Activated CD4-positive, alpha-beta T cell treated with anti-CD3 and anti-CD28 coated beads for 24 hours (primary cell): ENCODE measurements around the gene DNAJB6.

ENCODE experiments used
- DNase-seq, 2 donors: peaks; one replicate each; pipeline ENCODE4 v3.0.0-alpha.2; 2020; ENCODE audit warnings: low read depth in 2 of 2

DNAJB6 gene

DNA sequence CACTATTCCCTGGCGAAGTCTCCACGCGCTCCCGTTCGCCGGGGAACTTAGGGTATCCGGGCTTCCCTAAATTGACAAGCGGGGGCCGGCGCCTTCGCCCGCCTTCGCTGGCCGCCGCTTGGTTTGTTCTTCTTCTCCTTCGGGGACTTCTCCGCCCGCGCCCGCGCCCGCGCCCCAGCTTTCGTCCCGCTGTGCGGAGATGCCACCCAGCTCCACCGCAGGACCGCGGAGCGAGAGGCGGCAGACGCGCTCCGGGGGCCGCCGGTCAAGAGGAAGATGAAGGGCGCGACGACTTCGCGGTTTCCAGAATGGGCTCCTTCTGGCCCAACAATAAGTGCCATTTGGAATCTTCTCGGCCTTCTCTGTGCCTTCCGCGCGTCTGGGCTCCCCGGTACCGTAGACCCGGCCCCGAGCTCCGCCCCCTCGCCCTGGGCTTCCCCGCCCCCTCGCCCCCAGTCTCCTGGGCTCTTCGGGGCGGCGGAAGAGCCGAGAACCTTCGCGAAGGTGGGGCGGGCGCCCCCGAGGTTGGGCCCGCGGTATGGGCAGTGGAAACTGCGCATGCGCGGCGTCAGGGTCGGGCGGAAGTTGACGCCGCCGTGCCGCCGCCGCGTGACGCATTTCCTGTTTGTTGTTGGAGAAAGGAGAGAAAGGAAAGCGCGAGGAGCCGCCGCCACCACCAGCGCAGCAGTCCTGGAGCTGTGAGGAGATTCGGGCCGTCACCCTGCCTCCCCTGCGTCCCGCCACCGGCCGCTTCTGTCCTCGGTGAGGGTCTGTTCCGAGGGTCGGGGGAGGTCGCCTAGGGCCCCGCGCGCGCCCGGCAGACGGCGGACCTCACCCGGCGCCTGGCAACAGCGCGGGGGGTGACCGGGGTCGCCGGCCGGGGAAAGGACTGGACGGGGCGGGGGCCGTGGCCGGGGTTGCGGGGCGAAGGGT is at the start of gene DNAJB6:
TSS of gene DNAJB6 (plus strand) at position 622 of the 933 bp plus-strand sequence. CDS start 21,569 bp downstream, outside the sequence.
- peak; percentile 89 to 92 for DNase-seq

DNA sequence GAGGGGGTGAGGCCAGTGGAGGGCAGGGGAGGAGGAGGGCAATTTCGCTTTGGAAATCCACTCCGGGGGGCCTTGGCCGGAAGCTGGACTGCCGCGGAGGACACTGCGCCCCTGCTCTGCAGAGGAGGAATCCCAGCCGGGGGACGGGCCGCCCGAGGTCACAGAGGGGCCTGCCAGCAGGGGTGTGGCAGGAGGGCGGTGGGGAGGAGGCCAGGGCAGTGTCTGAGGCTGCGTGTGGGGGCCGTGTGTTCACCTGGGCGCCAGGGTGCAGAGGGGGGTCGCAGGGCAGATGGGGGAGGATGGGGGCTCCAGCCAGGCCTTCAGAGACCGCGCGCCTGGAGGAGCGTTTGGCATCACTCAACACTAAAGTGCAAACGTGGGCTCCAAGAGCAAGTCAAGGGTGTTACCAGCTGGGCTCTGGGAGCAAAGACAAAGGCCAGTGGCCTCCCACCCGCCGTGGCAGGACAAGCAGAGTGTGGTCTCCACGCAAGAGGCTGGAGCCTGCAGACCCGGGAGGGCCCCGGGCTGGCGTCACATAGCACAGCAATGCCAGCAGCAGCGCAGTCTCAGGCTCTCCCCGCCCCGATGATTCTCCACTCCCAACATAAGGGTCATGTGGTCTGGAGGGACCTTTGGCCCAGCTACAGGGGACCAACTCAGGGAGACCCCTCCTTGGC is 45.3 kb upstream of the DNAJB6 start:
- DNase-seq, result no peak

GRCh38 chr7:157292258-157292657 is 44.5 kb upstream of the DNAJB6 start:
- no peak for DNase-seq

- DNase-seq, result no peak
These were observed 43.9 kb upstream of the DNAJB6 start for GRCh38 chr7:157292770-157293412.

- no peak for DNase-seq
These were observed 43.4 kb upstream of the DNAJB6 start for GRCh38 chr7:157293413-157293788.

DNA sequence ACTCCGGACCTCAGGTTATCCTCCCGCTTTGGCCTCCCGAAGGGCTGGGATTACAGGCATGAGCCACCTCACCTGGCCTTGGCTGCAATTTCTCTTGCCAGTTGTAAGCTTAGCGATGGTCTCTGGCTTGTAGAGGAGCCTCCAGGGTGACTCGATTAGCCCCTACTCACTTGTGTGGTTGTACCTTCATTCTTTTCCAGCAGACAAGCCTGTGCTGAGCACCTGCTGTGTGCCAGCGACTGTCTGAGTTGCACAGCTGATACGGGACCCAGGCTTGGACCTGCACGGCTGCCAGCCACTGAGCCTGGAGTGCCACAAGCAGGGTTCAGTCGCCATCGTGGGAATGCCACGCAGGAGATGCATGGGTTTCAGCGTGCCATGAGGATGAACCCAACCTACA is 42.0 kb upstream of the DNAJB6 start:
- no peak for DNase-seq

- no peak for DNase-seq
These were observed 41.5 kb upstream of the DNAJB6 start for GRCh38 chr7:157295338-157295737.

- no peak for DNase-seq
These were observed 39.6 kb upstream of the DNAJB6 start for GRCh38 chr7:157297185-157297584.

- no peak for DNase-seq
These were observed 37.5 kb upstream of the DNAJB6 start for GRCh38 chr7:157299317-157299612.

DNA sequence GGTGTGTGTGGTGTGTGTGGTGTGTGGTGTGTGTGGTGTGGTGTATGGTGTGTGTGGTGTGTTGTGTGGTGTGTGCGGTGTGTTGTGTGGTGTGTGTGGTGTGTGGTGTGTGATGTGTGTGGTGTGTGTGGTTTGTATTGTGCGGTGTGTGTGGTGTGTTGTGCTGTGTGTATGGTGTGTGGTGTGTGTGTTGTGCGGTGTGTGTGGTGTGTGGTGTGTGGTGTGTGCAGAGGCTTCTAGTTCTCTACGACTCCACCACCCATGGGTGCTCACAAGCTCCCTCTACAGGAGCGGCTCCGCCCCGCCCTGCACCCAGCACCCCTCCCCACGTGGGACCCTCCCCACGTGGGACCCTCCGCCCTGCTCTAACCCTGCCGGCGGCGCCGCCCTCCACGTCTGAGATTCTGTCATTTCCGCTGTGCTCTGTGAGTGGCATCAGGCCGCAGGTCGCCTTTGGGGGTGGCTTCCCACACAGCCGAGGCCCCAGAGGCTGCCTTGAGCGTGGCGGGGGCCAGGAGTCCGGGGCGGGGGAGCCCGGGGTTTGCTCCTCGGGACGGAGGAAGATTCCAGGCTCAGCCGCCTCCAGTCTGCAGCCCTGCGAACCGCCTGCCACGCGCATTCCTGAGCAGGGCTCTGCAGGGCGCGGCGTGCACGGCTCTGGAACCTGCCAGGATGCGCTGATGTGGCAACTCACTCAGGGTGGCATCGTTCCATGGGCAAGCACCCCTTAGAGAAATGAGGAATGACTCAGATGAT is 37.0 kb upstream of the DNAJB6 start:
- no peak for DNase-seq

DNA sequence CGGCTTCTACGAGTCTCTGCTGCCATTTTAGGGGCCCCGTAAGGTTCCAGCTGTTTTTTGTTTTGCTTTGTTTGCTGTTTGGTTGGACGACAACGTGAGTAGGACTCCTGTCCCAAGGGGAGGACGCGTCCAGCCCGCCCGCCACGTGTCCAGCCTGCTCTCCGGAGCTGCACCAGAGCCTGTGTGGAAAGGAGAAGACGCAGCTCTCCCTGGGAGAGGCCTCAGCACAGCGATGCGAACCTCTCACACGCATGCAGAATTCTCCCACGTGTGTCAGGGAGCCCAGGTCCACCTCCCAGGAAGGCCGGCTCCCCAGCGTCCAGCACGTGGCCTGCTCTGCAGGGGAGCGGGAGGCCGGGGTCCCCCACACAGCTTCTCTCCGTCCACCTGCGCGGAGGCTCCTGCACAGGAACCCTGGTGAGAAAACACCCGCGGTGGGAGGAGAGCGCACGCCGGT is 36.4 kb upstream of the DNAJB6 start:
- DNase-seq, result no peak

- DNase-seq, result no peak
These were observed 35.1 kb upstream of the DNAJB6 start for GRCh38 chr7:157301610-157302120.

DNA sequence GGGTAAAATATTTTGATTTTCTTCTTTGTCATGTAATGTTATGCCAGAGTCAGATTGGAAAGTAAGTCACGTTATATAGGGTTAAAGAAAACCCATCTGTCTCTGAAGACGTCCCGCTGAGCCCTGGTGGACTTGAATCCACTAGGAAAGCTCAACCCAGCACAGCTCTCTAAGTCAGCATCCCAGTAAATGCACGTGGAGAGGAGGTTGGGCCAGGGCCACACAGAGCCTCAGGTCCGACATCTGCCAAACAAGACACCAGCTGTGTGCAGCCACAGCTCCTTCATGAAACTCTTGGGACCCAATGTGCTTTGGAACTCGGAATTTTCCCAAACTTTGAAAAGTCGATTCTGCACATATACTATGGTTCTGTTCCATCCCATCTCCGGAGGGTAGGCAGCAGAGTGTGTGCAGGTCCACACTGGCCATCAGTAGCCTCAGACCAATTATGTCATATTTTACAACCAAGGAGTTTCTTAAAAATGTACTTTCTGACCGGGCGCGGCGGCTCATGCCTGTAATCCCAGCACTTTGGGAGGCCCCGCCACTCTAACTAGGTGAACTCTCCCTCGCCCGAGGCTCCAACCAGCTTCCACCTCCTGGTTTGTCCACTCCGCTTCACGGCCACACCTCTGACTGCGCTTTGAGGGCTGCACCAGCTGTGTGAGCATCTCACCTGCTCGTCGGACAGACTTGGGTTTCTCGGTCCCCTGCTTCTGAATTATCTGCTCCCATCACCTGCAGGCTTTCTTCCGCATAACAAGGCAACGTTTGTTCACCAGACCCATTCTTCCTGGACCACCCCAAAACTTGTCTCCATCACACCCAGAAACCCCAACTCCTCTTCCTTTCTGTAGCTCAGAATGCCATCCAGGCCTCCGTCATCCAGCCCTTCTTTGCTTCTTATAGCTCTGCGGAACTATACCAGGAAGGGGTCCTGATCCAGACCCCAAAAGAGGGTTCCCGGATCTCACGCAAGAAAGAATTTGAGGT is 29.7 kb upstream of the DNAJB6 start:
- no peak for DNase-seq

DNA sequence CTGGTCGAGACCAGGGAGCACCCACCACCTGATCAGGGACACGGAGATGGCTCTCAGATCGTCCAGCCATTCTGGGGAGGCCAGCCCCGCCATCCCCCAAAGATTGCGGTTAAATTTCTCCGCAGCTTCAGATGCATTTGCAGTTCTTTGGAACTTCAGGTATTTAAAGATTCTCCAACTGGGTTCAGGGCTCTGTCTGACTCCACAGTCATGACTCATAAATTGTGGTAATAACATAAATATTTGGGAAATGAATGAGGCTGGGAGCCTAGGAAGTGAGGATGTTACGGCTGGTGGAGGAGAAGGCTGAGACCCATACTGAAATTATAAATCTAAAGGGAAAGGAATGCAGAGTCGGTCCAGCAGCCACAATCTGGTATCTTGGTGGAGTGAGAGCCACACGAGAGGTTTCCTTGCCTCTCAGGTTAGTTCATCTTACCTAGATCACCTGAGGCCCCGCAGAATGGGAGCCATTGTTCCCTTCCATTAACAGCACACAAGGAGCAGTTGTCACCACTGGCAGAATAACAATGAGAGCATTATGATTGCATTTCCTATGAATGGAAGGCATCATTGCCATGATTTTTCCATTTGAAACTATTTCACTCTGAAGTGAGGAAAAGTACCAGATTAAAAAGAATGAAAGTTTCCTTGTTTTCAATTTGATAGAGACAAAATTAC is 26.7 kb upstream of the DNAJB6 start:
- no peak for DNase-seq

DNA sequence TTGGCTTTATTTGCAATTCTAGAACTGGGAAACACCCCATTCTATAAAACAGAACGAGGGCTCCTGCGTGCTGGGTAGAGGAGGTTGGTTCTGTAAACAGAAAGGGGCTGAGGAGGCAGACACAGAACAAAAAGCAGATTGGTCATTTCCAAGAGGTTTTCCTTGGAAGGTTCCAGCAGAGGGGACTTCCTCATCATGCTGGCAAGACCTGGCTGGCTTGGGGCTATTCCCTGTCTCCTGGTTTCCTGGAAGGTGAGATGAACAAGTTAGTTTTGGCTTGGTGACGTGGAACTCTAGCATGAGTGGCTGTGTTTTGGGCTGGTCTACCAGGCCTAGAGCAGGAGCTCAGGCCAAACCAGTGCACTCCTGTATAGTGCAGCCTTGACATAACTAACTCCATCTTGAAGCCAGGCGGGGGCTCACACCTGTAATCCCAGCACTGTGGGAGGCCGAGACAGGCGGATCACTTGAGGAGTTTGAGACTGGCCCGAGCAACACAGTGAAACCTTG is 26.1 kb upstream of the DNAJB6 start:
- no peak for DNase-seq

- DNase-seq, result no peak
These were observed 23.9 kb upstream of the DNAJB6 start for GRCh38 chr7:157312941-157313340.

DNA sequence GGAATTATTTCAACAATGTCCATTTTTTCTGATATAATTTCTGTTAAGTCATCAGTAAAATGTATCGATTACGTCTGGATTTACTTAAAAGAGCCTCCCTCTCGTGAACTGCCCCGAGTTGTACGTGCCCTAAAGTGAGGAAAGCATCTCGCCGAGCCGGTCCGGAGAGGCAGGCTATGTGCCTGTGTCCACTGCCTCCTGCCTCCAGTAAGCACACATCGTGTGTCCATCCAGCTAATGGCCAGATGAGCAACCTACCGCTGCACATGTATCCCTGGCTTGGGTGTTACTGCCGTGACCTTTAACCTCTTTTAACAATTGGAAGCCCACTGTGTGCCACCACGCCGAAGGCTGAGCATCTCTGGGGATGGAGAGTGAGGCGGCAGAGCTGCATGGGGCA is 23.2 kb upstream of the DNAJB6 start:
- no peak for DNase-seq

GRCh38 chr7:157318015-157318706 is 18.6 kb upstream of the DNAJB6 start:
- DNase-seq, result no peak

DNA sequence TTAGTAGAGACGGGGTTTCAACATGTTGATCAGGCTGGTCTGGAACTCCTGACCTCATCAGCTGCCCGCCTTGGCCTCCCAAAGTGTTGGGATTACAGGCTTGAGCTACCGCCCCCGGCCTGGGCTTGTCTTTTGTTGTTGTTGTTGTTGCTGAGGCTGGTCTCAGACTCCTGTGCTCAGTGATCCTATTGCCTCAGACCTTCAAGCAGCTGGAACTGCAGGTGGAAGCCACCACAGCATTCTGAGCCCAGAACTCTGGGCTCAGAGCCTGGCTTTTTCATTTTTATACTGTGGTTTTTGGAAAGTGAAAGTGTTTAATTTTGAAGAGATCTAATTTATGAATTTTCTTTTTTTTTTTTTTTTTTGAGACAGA is 16.2 kb upstream of the DNAJB6 start:
- DNase-seq, result no peak
